Mesendoderm (in vitro differentiated cells): ENCODE results near the gene SUN1.
A peak's percentile ranks its signal among the peaks of the same experiment; 100 is the strongest.
"Not testable (repeated sequence)": the region's sequence is repeated elsewhere in the genome, so short reads cannot be mapped to it uniquely, and the experiment has no call there.

Experiments used
- DNase-seq: peaks from one replicate; pipeline ENCODE4 v3.0.0; 2013
- H2AK5ac ChIP-seq: 2 replicates; pipeline ENCODE4 v1.6.1; 2013; ENCODE audit warnings: low read length, inconsistent platforms
- H2BK120ac ChIP-seq: 2 replicates; pipeline ENCODE4 v1.6.1; 2013; ENCODE audit warnings: low read depth, mild to moderate bottlenecking, low read length, moderate library complexity, mixed read lengths
- H2BK15ac ChIP-seq: replicated peaks from 2 replicates; pipeline ENCODE4 v1.6.1; 2013; ENCODE audit warnings: low read depth, mild to moderate bottlenecking, moderate library complexity
- H2BK5ac ChIP-seq: 2 replicates; pipeline ENCODE4 v1.6.1; 2013; ENCODE audit warnings: low read length, inconsistent platforms
- H3K18ac ChIP-seq: 2 replicates; pipeline ENCODE4 v1.6.1; 2013; ENCODE audit warnings: mild to moderate bottlenecking, low read length, mixed read lengths
- H3K23ac ChIP-seq: one replicate; pipeline ENCODE4 v1.6.1; 2013; ENCODE audit warnings: low read length
- H3K27ac ChIP-seq: 2 replicates; pipeline ENCODE4 v1.5.1; 2013; ENCODE audit warnings: low read depth, mild to moderate bottlenecking, inconsistent platforms, low read length, moderate library complexity
- H3K27me3 ChIP-seq: 2 replicates; pipeline ENCODE4 v1.6.1; 2013; ENCODE audit warnings: low read length, control low read depth, mild to moderate bottlenecking, inconsistent platforms; ENCODE audit not compliant: insufficient read depth, poor library complexity
- H3K36me3 ChIP-seq: 2 replicates; pipeline ENCODE4 v1.6.1; 2013; ENCODE audit warnings: low read length, inconsistent platforms; ENCODE audit not compliant: control insufficient read depth, insufficient read depth
- H3K4ac ChIP-seq: one replicate; pipeline ENCODE4 v1.6.1; 2013; ENCODE audit warnings: low read depth, mild to moderate bottlenecking, low read length, moderate library complexity
- H3K4me1 ChIP-seq: 2 replicates; pipeline ENCODE4 v1.6.1; 2013; ENCODE audit warnings: low read depth, low read length, inconsistent platforms; ENCODE audit not compliant: control insufficient read depth
- H3K4me2 ChIP-seq: 2 replicates; pipeline ENCODE4 v1.6.1; 2013; ENCODE audit warnings: low read length
- H3K4me3 ChIP-seq: 2 replicates; pipeline ENCODE4 v1.5.1; 2013; ENCODE audit warnings: mild to moderate bottlenecking, low read length
- H3K56ac ChIP-seq: one replicate; pipeline ENCODE4 v1.6.1; 2013; ENCODE audit warnings: low read length
- H3K79me1 ChIP-seq: 2 replicates; pipeline ENCODE4 v1.6.1; 2013; ENCODE audit warnings: low read length, inconsistent platforms
- H3K79me2 ChIP-seq: 2 replicates; pipeline ENCODE4 v1.6.1; 2013; ENCODE audit warnings: mild to moderate bottlenecking, low read length; ENCODE audit not compliant: control insufficient read depth, insufficient read depth
- H3K9ac ChIP-seq: 2 replicates; pipeline ENCODE4 v1.6.1; 2013; ENCODE audit warnings: low read length, inconsistent platforms
- H4K5ac ChIP-seq: one replicate; pipeline ENCODE4 v1.6.1; 2013; ENCODE audit warnings: low read length
- H4K8ac ChIP-seq: one replicate; pipeline ENCODE4 v1.6.1; 2013; ENCODE audit warnings: low read depth, mild to moderate bottlenecking, control low read depth, low read length, moderate library complexity
- WGBS: extraction: QIAGEN DNeasy Blood & Tissue Kit; methylation state at CpG from one replicate; pipeline ENCODE4 v1.1.7; 2013; ENCODE audit warnings: low lambda C conversion rate, missing lambda C conversion rate; ENCODE audit not compliant: insufficient coverage; ENCODE audit errors: extremely low coverage; 5-methylcytosine and 5-hydroxymethylcytosine counted together

SUN1 gene

DNA sequence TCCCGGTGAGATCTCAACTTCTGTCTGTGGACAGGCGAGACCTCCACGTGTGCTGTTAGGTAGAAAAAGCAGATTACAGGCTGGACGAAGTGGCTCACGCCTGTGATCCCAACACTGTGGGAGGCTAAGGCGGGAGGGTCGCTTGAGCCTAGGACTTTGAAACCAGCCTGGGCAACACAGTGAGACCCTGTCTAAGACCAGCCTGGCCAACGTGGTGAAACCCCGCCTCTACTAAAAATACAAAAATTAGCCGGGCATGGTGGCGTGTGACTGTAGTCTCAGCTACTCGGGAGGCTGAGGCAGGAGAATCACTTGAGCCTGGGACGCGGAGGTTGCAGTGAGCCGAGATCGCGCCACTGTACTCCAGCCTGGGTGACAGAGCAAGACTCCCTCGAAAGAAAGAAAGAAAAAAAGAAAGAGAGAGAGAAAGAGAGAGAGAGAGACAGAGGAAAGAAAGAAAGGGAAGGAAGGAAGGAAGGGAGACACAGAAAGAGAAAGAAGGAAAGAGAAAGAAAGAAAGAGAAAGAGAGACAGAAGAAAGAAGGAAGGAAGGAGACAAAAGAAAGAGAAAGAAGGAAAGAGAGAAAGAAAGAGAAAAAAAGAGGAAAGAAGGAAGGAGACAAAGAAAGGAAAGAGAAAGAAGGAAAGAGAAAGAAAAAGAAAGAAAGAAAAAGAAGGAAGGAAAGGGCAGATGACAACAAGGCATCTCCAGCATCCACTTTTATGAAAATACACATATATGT lies 29.6 kb upstream of the SUN1 start:
- Histone ChIP-seq H3K4me3 (no peak overlapping the region), H3K23ac (no peak overlapping the region), H2AK5ac (no peak overlapping the region), H3K79me1 (no peaks in the 10 kb centered on the region), H3K4ac (no peak overlapping the region), H3K36me3 (no peaks in the 10 kb centered on the region), H3K56ac (no peak overlapping the region), H3K9ac (no peak overlapping the region), H3K4me2 (no peak overlapping the region), H3K18ac (no peak overlapping the region), H4K8ac (no peak overlapping the region), H3K4me1 (no peaks in the 10 kb centered on the region), H4K5ac (no peak overlapping the region), H2BK120ac (no peak overlapping the region), H3K27ac (no peak overlapping the region), H2BK15ac (no peak overlapping the region), H2BK5ac (no peak overlapping the region), H3K27me3 (no peaks in the 10 kb centered on the region), H3K79me2 (no peaks in the 10 kb centered on the region)
- WGBS: no CpG with 5 or more reads among the region's 18 CpGs
- DNase-seq: no peak

DNA sequence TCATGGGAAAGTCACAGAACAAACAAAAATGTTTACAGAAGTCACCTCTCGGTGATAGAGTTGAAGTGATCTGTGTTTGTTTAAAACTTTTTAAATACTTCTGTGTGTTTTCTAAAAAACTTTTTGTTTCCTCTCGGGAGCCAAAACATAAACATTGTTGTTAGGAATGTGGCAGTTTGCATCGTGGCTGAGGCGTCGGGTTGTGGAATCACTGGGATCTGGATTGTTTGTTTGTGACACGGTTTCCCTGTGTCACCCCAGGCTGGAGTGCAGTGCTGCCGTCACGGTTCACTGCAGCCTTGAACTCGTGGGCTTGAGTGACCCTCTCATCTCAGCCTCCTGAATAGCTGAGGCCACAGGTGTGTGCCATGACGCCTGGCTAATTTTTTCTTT lies 29.0 kb upstream of the SUN1 start:
- no peak overlapping the region for H3K18ac ChIP-seq
- no peaks in the 10 kb centered on the region for H3K79me2 ChIP-seq
- no peak for DNase-seq
- no peaks in the 10 kb centered on the region for H3K4me1 ChIP-seq
- H3K56ac ChIP-seq: no peak overlapping the region
- H4K5ac ChIP-seq: no peak overlapping the region
- no peak overlapping the region for H3K9ac ChIP-seq
- no peak overlapping the region for H2BK120ac ChIP-seq
- H3K23ac ChIP-seq: no peak overlapping the region
- no peak overlapping the region for H2BK5ac ChIP-seq
- H2AK5ac ChIP-seq: no peak overlapping the region
- H3K4me3 ChIP-seq: no peak overlapping the region
- no peaks in the 10 kb centered on the region for H3K36me3 ChIP-seq
- H3K27me3 ChIP-seq: no peaks in the 10 kb centered on the region
- no peaks in the 10 kb centered on the region for H3K79me1 ChIP-seq
- H3K4me2 ChIP-seq: no peak overlapping the region
- H2BK15ac ChIP-seq: no peak overlapping the region
- no peak overlapping the region for H4K8ac ChIP-seq
- H3K27ac ChIP-seq: no peak overlapping the region
- no CpG with 5 or more reads among the region's 10 CpGs for whole genome bisulfite sequencing
- H3K4ac ChIP-seq: no peak overlapping the region

DNA sequence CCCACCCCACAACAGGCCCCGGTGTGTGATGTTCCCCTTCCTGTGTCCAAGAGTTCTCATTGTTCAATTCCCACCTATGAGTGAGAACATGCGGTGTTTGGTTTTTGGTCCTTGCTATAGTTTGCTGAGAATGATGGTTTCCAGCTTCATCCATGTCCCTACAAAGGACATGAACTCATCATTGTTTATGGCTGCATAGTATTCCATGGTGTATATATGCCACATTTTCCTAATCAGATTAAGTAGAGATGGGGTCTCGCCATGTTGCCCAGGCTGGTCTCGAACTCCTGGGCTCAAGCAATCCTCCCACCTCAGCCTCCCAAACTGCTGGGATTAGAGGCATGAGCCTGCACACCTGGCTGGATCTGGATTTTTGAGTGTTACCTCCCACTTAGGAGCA lies 28.5 kb upstream of the SUN1 start:
- not testable (repeated sequence) for H3K4ac ChIP-seq, H3K79me2 ChIP-seq, H3K27ac ChIP-seq, H4K8ac ChIP-seq, H3K23ac ChIP-seq, H3K4me1 ChIP-seq, H2BK5ac ChIP-seq, H2BK120ac ChIP-seq, DNase-seq, H3K36me3 ChIP-seq, H3K9ac ChIP-seq, H2AK5ac ChIP-seq, H4K5ac ChIP-seq, H2BK15ac ChIP-seq, H3K56ac ChIP-seq, H3K4me3 ChIP-seq, H3K27me3 ChIP-seq, H3K4me2 ChIP-seq, H3K18ac ChIP-seq, H3K79me1 ChIP-seq
- WGBS: no CpG with 5 or more reads among the region's 4 CpGs

DNA sequence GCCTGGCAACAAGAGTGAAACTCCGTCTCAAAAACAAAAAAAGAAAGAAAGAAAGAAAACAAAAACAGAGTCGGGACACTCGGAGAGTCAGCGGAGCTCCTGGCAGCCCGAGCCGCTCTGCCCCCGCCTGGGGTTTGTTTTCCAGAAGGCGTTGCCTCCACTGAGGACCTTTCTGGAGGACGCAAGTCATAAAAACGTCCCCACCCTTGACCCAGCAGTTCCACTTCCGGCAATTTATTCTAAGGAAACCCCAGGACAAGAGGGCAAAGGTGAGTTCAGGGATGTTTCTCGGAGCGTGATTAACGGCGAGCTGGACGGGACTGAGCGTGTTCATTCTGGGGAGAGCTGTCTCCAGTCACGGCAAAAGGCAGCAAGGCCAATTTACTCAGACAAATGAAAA lies 27.0 kb upstream of the SUN1 start:
- Histone ChIP-seq H3K18ac (no peak overlapping the region), H2AK5ac (no peak overlapping the region), H3K4ac (no peak overlapping the region), H3K36me3 (no peaks in the 10 kb centered on the region), H2BK5ac (no peak overlapping the region), H3K4me3 (no peak overlapping the region), H3K27me3 (no peaks in the 10 kb centered on the region), H2BK15ac (no peak overlapping the region), H3K4me1 (no peaks in the 10 kb centered on the region), H3K56ac (no peak overlapping the region), H3K9ac (no peak overlapping the region), H4K8ac (no peak overlapping the region), H3K23ac (no peak overlapping the region), H3K79me2 (no peaks in the 10 kb centered on the region), H2BK120ac (no peak overlapping the region), H3K4me2 (no peak overlapping the region), H4K5ac (no peak overlapping the region), H3K27ac (no peak overlapping the region), H3K79me1 (no peaks in the 10 kb centered on the region)
- WGBS: no CpG with 5 or more reads among the region's 18 CpGs
- DNase-seq: no peak

DNA sequence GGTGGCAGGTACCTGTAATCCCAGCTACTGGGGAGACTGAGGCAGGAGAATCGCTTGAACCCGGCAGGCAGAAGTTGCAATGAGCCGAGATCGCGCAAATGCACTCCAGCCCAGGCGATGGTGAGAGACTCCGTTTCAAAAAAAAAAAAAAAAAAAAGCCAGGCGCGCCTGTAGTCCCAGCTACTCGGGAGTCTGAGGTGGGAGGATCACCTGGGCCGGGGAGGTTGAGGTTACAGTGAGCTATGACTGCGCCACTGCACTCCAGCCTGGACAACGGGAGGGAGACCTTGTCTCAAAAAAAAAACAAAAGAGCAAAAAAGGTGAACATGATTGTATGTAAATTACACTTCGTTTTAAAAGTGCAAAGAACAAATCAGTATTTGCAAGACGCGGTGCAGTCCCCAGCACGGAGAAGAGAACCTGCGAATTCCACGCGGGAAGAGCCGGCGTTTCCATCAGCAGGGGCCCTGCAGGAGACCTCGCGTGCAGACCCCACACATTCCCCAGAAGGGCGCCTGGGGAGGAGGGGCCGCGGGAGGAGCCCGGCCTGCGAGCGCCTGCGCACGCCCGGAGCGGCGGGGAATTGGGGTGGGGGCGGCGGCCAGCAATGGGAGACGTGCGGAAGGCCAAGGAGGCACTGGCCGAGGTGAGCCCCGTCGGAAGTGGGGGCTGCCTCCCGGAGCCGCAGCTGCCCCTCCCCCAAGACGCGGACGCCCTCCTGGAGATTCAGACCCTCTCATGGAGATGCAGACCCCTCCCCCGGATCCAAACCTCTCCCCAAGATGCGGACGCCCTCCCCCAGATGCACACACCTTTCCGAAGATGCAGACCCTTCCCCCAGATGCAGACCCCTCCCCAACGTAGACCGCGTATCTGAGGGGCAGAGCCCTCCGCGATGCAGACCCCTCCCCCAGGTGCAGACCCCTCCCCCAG lies 16.7 kb upstream of the SUN1 start:
- Histone ChIP-seq H2BK15ac (no peak overlapping the region), H3K23ac (no peak overlapping the region), H3K27me3 (no peaks in the 10 kb centered on the region), H3K4me1 (peaks cover 10% of the 10 kb centered on the region), H3K18ac (peak overlapping the region; percentile 69), H4K8ac (no peak overlapping the region), H3K56ac (peak overlapping the region; percentile 90), H3K4me3 (peak overlapping the region; percentile 65), H3K79me1 (peaks cover 5% of the 10 kb centered on the region), H3K4me2 (peak overlapping the region; percentile 91), H3K4ac (no peak overlapping the region), H4K5ac (no peak overlapping the region), H3K27ac (peak overlapping the region; percentile 65), H3K79me2 (peaks cover 35% of the 10 kb centered on the region), H2BK5ac (no peak overlapping the region), H2BK120ac (no peak overlapping the region), H2AK5ac (no peak overlapping the region), H3K9ac (peak overlapping the region; percentile 81), H3K36me3 (no peaks in the 10 kb centered on the region)
- no CpG with 5 or more reads among the region's 56 CpGs for WGBS
- DNase-seq: peak; percentile 91
